Panc1 (cell line): ENCODE measurements around the gene CDK17. TPM values are rescaled to one million over a fixed set of nuclear protein-coding genes. Genes with fewer than 3 reads are reported as not detected.

Experiments used
- ATAC-seq: fragments of 200-7000 bp; cut with Tn5 transposase; 2 replicates; pipeline ENCODE4 v1.9.1; 2020; ENCODE audit warnings: mild to moderate bottlenecking, moderate library complexity
- BruUV-seq: library from RNA; stranded (reverse); fragments of 400-500 nt; replicated peaks from 2 replicates; lab custom pipeline; 2021; lab: Mats Ljungman, UMichigan
- CTCF ChIA-PET: fragments of 300-600 bp; sonication (Branson Sonifier 250); formaldehyde crosslinking; loops from one replicate; lab custom pipeline; 2022; ENCODE audit warnings: antibody characterized with exemption; lab: Charles Lee
- POLR2A ChIA-PET: fragments of 300-600 bp; sonication (Branson Sonifier 250); formaldehyde crosslinking; loops from one replicate; lab custom pipeline; 2022; ENCODE audit warnings: antibody characterized with exemption; lab: Charles Lee
- DNase-seq: peaks from one replicate; pipeline ENCODE4 v3.0.0-alpha.2; 2010; ENCODE audit warnings: low read depth, low spot score
- H3K27ac ChIP-seq: 2 replicates; pipeline ENCODE4 v1.5.1; 2011; ENCODE audit warnings: mild to moderate bottlenecking, low read length, inconsistent platforms
- H3K27me3 ChIP-seq: fragments of 200-500 bp; sonication (Bioruptor generic); 2 replicates; pipeline ENCODE4 v1.6.0; 2014; ENCODE audit warnings: low read length, inconsistent platforms; ENCODE audit not compliant: control insufficient read depth, insufficient read depth
- H3K36me3 ChIP-seq: fragments of 200-500 bp; sonication (Bioruptor generic); 2 replicates; pipeline ENCODE4 v1.5.1; 2014; ENCODE audit warnings: inconsistent platforms, mild to moderate bottlenecking, low read length, moderate library complexity; ENCODE audit not compliant: control insufficient read depth, insufficient read depth
- H3K4me1 ChIP-seq: 2 replicates; pipeline ENCODE4 v1.5.1; 2011; ENCODE audit warnings: inconsistent platforms, mild to moderate bottlenecking, low read length, moderate library complexity; ENCODE audit not compliant: control insufficient read depth, insufficient read depth
- H3K4me3 ChIP-seq, 2 experiments: 2 replicates each; pipeline ENCODE4 v1.5.1; 2011 to 2012; ENCODE audit warnings: low read depth in 2 of 2, low read length in 2 of 2, mild to moderate bottlenecking in 2 of 2, inconsistent platforms in 1 of 2, moderate library complexity in 1 of 2
- H3K9me3 ChIP-seq: fragments of 200-500 bp; sonication (Bioruptor generic); 2 replicates; pipeline ENCODE4 v1.5.1; 2014; ENCODE audit warnings: low read depth, mild to moderate bottlenecking, inconsistent platforms, low read length, moderate library complexity; ENCODE audit not compliant: control insufficient read depth, insufficient read depth
- POLR2AphosphoS5 ChIP-seq: IDR thresholded peaks from 2 replicates; pipeline ENCODE4 v1.6.1; 2012; ENCODE audit warnings: mild to moderate bottlenecking, low read depth, low read length, moderate library complexity
- SIN3A ChIP-seq: IDR thresholded peaks from 2 replicates; pipeline ENCODE4 v1.6.1; 2012; ENCODE audit warnings: low read depth, mild to moderate bottlenecking, low read length, moderate library complexity, borderline replicate concordance; ENCODE audit not compliant: insufficient read depth
- TCF7L2 ChIP-seq: IDR thresholded peaks from 2 replicates; pipeline ENCODE4 v1.6.1; 2011; ENCODE audit warnings: mild to moderate bottlenecking, low read depth, low read length, inconsistent platforms
- in situ Hi-C: cut with HindIII; loops from 2 replicates; pipeline ENCODE4 v1.10.0; 2016; ENCODE audit warnings: low sequenced_read_pairs, low pct_unique_long_range_greater_than_20kb
- intact Hi-C: fragments of 100-400 bp; cut with micrococcal nuclease; formaldehyde crosslinking; loops from one replicate; pipeline ENCODE4 v1.10.0; 2022; ENCODE audit not compliant: unreplicated experiment
- total RNA-seq: library from RNA; stranded (reverse); gene quantifications from one replicate; pipeline ENCODE4 v1.2.1, GENCODE V29; 2021; ENCODE audit not compliant: unreplicated experiment
- TF ChIP-seq, protein P1 (sequence below): fragments of 450-650 bp; IDR thresholded peaks from 2 replicates; pipeline ENCODE4 v1.5.1; 2017; ENCODE audit warnings: mild to moderate bottlenecking
- TF ChIP-seq, protein P2 (sequence below), 2 experiments: IDR thresholded peaks; 2 replicates each; pipeline ENCODE4 v1.6.1; 2011 to 2012; ENCODE audit warnings: low read depth in 2 of 2, control low read depth in 1 of 2, low read length in 1 of 2, mild to moderate bottlenecking in 1 of 2, moderate library complexity in 1 of 2; ENCODE audit not compliant: insufficient read depth in 1 of 2

CDK17 gene
- total RNA-seq, 1 experiment from 2014 or later: 23.2 TPM

DNA sequence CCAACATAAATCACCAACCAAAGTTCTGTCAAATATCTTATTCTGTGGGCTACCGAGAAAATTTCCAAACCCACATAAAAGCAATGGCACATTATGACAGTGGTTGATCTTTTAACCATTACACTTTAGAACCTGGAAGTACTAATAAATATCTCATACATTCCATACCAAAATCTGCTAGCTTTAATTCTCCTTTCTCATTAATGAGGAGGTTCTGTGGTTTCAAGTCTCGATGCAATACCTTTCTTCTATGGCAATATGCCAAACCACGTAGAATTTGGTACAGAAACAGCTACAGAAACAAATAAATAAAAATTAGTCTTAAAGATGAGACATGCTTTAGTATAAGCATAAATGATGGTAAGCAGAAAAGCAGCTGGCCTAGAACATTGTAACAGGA, 105.4 kb downstream of the CDK17 start:
- in situ Hi-C loops: no loop called here
- CTCF ChIA-PET: no interaction called here
- TF ChIP-seq, protein P1, sequence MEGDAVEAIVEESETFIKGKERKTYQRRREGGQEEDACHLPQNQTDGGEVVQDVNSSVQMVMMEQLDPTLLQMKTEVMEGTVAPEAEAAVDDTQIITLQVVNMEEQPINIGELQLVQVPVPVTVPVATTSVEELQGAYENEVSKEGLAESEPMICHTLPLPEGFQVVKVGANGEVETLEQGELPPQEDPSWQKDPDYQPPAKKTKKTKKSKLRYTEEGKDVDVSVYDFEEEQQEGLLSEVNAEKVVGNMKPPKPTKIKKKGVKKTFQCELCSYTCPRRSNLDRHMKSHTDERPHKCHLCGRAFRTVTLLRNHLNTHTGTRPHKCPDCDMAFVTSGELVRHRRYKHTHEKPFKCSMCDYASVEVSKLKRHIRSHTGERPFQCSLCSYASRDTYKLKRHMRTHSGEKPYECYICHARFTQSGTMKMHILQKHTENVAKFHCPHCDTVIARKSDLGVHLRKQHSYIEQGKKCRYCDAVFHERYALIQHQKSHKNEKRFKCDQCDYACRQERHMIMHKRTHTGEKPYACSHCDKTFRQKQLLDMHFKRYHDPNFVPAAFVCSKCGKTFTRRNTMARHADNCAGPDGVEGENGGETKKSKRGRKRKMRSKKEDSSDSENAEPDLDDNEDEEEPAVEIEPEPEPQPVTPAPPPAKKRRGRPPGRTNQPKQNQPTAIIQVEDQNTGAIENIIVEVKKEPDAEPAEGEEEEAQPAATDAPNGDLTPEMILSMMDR: no peak
- TF ChIP-seq SIN3A (no peak), POLR2AphosphoS5 (no peak), TCF7L2 (no peak)
- TF ChIP-seq, protein P2, sequence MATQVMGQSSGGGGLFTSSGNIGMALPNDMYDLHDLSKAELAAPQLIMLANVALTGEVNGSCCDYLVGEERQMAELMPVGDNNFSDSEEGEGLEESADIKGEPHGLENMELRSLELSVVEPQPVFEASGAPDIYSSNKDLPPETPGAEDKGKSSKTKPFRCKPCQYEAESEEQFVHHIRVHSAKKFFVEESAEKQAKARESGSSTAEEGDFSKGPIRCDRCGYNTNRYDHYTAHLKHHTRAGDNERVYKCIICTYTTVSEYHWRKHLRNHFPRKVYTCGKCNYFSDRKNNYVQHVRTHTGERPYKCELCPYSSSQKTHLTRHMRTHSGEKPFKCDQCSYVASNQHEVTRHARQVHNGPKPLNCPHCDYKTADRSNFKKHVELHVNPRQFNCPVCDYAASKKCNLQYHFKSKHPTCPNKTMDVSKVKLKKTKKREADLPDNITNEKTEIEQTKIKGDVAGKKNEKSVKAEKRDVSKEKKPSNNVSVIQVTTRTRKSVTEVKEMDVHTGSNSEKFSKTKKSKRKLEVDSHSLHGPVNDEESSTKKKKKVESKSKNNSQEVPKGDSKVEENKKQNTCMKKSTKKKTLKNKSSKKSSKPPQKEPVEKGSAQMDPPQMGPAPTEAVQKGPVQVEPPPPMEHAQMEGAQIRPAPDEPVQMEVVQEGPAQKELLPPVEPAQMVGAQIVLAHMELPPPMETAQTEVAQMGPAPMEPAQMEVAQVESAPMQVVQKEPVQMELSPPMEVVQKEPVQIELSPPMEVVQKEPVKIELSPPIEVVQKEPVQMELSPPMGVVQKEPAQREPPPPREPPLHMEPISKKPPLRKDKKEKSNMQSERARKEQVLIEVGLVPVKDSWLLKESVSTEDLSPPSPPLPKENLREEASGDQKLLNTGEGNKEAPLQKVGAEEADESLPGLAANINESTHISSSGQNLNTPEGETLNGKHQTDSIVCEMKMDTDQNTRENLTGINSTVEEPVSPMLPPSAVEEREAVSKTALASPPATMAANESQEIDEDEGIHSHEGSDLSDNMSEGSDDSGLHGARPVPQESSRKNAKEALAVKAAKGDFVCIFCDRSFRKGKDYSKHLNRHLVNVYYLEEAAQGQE (IDR thresholded peaks at IDR 0.05; ENCODE audit: insufficient read depth in 1 of 2, low read depth in 2 of 2, low read length in 1 of 2): no peak
- Histone ChIP-seq H3K9me3 (no peaks in the 10 kb centered on the region), H3K4me3 (no peak overlapping the region), H3K4me1 (no peaks in the 10 kb centered on the region), H3K27ac (no peak overlapping the region), H3K27me3 (no peaks in the 10 kb centered on the region), H3K36me3 (peaks cover 3% of the 10 kb centered on the region)
- intact Hi-C loops: no loop called here
- POLR2A ChIA-PET: no interaction called here
- BruUV-seq: no TSS peak
- DNase-seq (no peak), ATAC-seq (no peak)

DNA sequence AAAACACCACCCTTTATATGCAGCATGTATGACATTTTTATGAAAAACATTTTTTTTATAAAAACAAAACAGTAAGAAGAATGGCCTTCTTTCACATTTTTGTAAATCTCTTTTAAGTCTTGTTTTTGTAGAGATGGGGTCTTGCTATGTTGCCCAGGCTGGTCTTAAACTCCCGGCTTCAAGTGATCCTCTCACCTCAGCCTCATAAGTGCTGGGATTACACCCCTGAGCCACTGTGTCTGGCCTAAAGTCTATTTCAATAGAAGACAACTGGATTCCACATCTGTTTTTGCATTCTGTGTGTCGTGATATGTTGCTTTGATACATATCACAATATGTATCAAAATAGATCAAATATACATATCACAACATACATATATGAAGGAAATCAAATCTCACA, 107.1 kb downstream of the CDK17 start:
- no peaks in the 10 kb centered on the region for H3K9me3 ChIP-seq
- in situ Hi-C loops: no loop called here
- ChIA-PET POLR2A (no interaction called here), CTCF (no interaction called here)
- ATAC-seq (no peak), DNase-seq (no peak)
- no peaks in the 10 kb centered on the region for H3K27me3 ChIP-seq
- peaks cover 16% of the 10 kb centered on the region for H3K36me3 ChIP-seq
- no peaks in the 10 kb centered on the region for H3K4me1 ChIP-seq
- intact Hi-C loops: no loop called here
- BruUV-seq: no TSS peak
- no peak overlapping the region for H3K4me3 ChIP-seq
- TF ChIP-seq, protein P1: no peak
- TF ChIP-seq, protein P2 (IDR thresholded peaks at IDR 0.05; ENCODE audit: insufficient read depth in 1 of 2, low read depth in 2 of 2, low read length in 1 of 2): no peak
- TF ChIP-seq POLR2AphosphoS5 (no peak), SIN3A (no peak), TCF7L2 (no peak)
- no peak overlapping the region for H3K27ac ChIP-seq
